CD8-positive, alpha-beta memory T cell (primary cell): ENCODE results near the gene CUX1. TPM values are rescaled to one million over a fixed set of nuclear protein-coding genes. Genes with fewer than 3 reads are reported as not detected.
"Not testable (repeated sequence)": the region's sequence is repeated elsewhere in the genome, so short reads cannot be mapped to it uniquely, and the experiment has no call there.

Experiments
- CTCF ChIA-PET: fragments of 350-600 bp; sonication (Branson Sonifier 250); formaldehyde crosslinking; loops from one replicate; lab custom pipeline; 2021; ENCODE audit warnings: antibody characterized with exemption; lab: Charles Lee
- POLR2A ChIA-PET: fragments of 350-600 bp; sonication (Branson Sonifier 250); formaldehyde crosslinking; loops from one replicate; lab custom pipeline; 2021; ENCODE audit warnings: antibody characterized with exemption; lab: Charles Lee
- DNase-seq, 5 donors: peaks; one replicate each; pipeline versions ENCODE4 v3.0.0 to v3.0.0-alpha.2; 2020 to 2022; ENCODE audit warnings: mixed read lengths in 1 of 5
- H3K27ac ChIP-seq: one replicate; pipeline ENCODE4 v1.7.0; 2013; ENCODE audit warnings: low read depth, mild to moderate bottlenecking, low read length, moderate library complexity
- H3K27me3 ChIP-seq: 2 replicates; pipeline ENCODE4 v1.7.0; 2013; ENCODE audit warnings: low read length, mild to moderate bottlenecking; ENCODE audit not compliant: insufficient read depth, poor library complexity, severe bottlenecking
- H3K36me3 ChIP-seq: 2 replicates; pipeline ENCODE4 v1.7.0; 2013; ENCODE audit warnings: mild to moderate bottlenecking, low read length, moderate library complexity; ENCODE audit not compliant: insufficient read depth
- H3K4me1 ChIP-seq: 2 replicates; pipeline ENCODE4 v1.7.0; 2013; ENCODE audit warnings: mild to moderate bottlenecking, low read length, moderate library complexity; ENCODE audit not compliant: insufficient read depth
- H3K4me3 ChIP-seq: 2 replicates; pipeline ENCODE4 v1.7.0; 2013; ENCODE audit warnings: mild to moderate bottlenecking, low read length
- H3K9me3 ChIP-seq: 2 replicates; pipeline ENCODE4 v1.7.0; 2013; ENCODE audit warnings: mild to moderate bottlenecking, low read length
- H3K27ac Mint-ChIP-seq, 8 donors: one replicate each; pipeline ENCODE4 v1.8.0; 2020 to 2021; ENCODE audit warnings: mixed read lengths in 8 of 8, mild to moderate bottlenecking in 6 of 8, inconsistent platforms in 3 of 8, moderate library complexity in 3 of 8
- H3K27me3 Mint-ChIP-seq, 2 donors: one replicate each; pipeline ENCODE4 v1.8.0; 2020 to 2021; ENCODE audit warnings: mixed read lengths in 2 of 2, mild to moderate bottlenecking in 1 of 2, moderate library complexity in 1 of 2
- H3K36me3 Mint-ChIP-seq, 3 donors: one replicate each; pipeline ENCODE4 v1.8.0; 2020 to 2021; ENCODE audit warnings: mixed read lengths in 3 of 3, inconsistent platforms in 1 of 3, mild to moderate bottlenecking in 1 of 3
- H3K4me1 Mint-ChIP-seq, 3 donors: one replicate each; pipeline ENCODE4 v1.8.0; 2020 to 2021; ENCODE audit warnings: mixed read lengths in 3 of 3, inconsistent platforms in 1 of 3, mild to moderate bottlenecking in 1 of 3
- H3K4me3 Mint-ChIP-seq, 7 donors: one replicate each; pipeline ENCODE4 v1.8.0; 2020 to 2021; ENCODE audit warnings: mixed read lengths in 7 of 7, mild to moderate bottlenecking in 6 of 7, moderate library complexity in 4 of 7, inconsistent platforms in 2 of 7
- H3K9me3 Mint-ChIP-seq, 5 donors: one replicate each; pipeline ENCODE4 v1.8.0; 2020 to 2022; ENCODE audit warnings: mixed read lengths in 5 of 5, mild to moderate bottlenecking in 3 of 5, moderate library complexity in 2 of 5, inconsistent platforms in 1 of 5
- polyA plus RNA-seq: library from polyadenylated mRNA; unstranded; fragments of 300-500 nt; fragmentation: Illumina TruSeq; gene quantifications from one replicate; pipeline ENCODE4 v1.2.3, GENCODE V29; 2021
- total RNA-seq, 2 experiments: library from RNA; stranded (reverse); gene quantifications; one replicate each; pipeline ENCODE4 v1.2.3, GENCODE V29; 2021

CUX1 gene
- total and polyA plus RNA-seq, 3 experiments from 2014 or later = 23.2 to 26.4 (median 23.6) TPM

DNA sequence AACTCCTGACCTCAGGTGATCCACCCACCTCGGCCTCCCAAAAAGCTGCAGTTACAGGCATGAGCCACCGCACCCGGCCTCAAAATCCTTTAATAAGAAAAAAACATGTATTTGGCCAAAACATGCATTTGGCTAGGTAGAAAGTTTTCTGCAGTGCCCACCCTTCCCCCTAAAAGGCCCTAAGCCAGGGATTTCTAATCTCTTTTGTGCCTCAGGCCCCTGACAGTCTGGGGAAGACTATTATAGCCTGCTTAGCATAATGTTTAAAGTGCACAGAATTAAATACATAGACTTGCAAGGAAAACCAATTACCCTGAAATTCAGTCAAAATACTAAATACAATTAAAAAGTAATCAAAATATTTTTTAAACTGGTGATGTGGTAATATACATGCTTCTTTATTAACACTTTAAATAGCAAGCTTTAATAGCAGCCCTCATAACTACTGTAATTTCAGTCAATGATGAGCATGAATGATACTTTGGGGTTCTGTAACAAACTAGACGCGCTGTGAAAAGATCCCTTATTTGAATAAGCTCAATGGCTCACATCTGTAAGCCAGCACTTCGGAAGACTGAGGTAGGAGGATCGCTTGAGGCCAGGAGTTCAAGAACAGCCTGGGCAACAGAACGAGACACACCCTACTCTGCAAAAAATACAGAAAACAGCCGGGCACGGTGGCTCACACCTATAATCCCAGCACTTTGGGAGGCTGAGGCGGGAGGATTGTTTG, 508.9 kb downstream of the CUX1 start:
- Histone ChIP-seq H3K4me1 (no peaks in the 10 kb centered on the region), H3K27ac (no peak overlapping the region), H3K36me3 (no peaks in the 10 kb centered on the region), H3K4me3 (no peak overlapping the region), H3K9me3 (no peaks in the 10 kb centered on the region), H3K27me3 (peaks cover 3% of the 10 kb centered on the region)
- ChIA-PET CTCF (no interaction called here), POLR2A (no interaction called here)
- H3K27me3 Mint-ChIP-seq = peaks cover 14 to 33% of the 10 kb centered on the region in 2 donors
- no peaks in the 10 kb centered on the region for H3K36me3 Mint-ChIP-seq
- no peaks in the 10 kb centered on the region for H3K9me3 Mint-ChIP-seq
- no peak for DNase-seq
- H3K4me1 Mint-ChIP-seq = no peaks in the 10 kb centered on the region
- peak overlapping the region in 1 of 8 donors; percentile 72 for H3K27ac Mint-ChIP-seq
- H3K4me3 Mint-ChIP-seq = no peak overlapping the region

DNA sequence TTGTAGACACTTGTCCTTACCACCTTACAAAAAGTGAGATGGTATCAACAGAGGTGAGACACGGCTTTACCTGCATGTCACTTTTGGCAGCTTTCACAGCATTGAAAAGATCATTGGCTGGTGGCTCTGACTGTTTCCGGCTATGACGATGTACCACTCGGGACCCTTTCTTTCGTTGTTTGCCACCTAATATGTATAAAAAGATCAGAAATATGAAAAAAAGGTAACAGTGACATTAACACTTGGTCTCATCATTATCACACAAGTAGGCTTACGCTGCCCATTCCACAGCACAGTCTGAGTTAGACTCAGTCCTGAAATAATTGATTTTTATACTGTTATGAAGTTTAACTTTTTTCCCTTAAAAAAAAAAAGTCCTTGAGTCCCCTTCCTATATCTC, 509.8 kb downstream of the CUX1 start:
- CTCF ChIA-PET, H3K4me1 ChIP-seq: not testable (repeated sequence)

DNA sequence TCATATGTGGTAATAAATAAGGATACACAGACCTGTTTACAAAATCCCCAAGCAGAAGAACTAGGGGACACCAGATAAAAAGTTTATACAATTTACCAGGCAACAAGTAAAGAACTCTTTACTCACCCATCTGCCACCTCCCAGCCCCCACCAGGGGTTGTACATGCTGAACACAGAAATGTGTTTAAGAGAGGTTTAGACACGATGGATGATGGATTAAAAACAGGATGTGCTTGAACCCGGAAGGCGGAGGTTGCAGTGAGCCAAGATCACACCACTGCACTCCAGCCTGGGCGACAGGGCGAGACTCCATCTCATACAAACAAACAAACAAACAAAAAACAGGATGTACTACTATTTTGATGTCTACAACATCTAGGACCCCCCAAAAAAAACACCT, 511.4 kb downstream of the CUX1 start:
- H3K4me1 Mint-ChIP-seq, POLR2A ChIA-PET, CTCF ChIA-PET: not testable (repeated sequence)

More for the DNA sequence above, 509.8 kb downstream of the CUX1 start:
- H3K27me3 ChIP-seq, POLR2A ChIA-PET, H3K4me1 Mint-ChIP-seq, H3K36me3 ChIP-seq, H3K9me3 Mint-ChIP-seq, H3K36me3 Mint-ChIP-seq, H3K9me3 ChIP-seq, H3K4me3 ChIP-seq, H3K27ac ChIP-seq, DNase-seq: not testable (repeated sequence)
- Mint-ChIP-seq H3K27ac (peak overlapping the region in 1 of 8 donors; percentile 42), H3K27me3 (peaks cover 15 to 35% of the 10 kb centered on the region in 2 donors), H3K4me3 (peak overlapping the region in 1 of 7 donors; percentile 11)

DNA sequence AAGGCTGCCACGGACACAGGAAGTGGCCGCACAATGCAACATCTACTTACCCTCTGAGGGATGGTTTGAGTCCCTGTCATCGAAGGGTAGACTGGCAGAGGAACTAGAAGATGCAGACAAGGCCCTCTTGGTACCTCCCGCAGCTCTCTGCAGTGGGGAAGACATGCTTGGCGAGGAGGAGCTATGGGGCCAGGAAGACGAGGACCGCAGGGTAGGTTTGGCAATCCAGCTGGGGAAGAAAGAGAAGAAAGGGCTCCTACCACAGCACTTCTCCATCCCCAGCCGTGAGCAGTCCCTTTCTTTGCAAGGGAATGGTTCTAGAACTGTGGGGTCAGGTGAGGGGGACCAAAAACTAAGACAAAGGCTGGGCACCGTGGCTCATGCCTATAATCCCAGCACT, 511.9 kb downstream of the CUX1 start:
- H3K4me1 ChIP-seq, POLR2A ChIA-PET, H3K4me3 ChIP-seq, H3K27ac ChIP-seq, H3K36me3 ChIP-seq, H3K27me3 ChIP-seq, H3K4me1 Mint-ChIP-seq, H3K9me3 Mint-ChIP-seq, DNase-seq, CTCF ChIA-PET, H3K9me3 ChIP-seq, H3K36me3 Mint-ChIP-seq: not testable (repeated sequence)
- peak overlapping the region in 2 of 8 donors; percentile 60 to 63 for H3K27ac Mint-ChIP-seq
- H3K4me3 Mint-ChIP-seq = peak overlapping the region in 1 of 7 donors; percentile 15
- peaks cover 11 to 32% of the 10 kb centered on the region in 2 donors for H3K27me3 Mint-ChIP-seq

More for the DNA sequence above, 511.4 kb downstream of the CUX1 start:
- not testable (repeated sequence) for H3K4me1 ChIP-seq, H3K36me3 ChIP-seq, H3K27ac ChIP-seq, H3K27me3 ChIP-seq, H3K4me3 ChIP-seq, H3K9me3 ChIP-seq, DNase-seq, H3K36me3 Mint-ChIP-seq, H3K9me3 Mint-ChIP-seq
- Mint-ChIP-seq H3K27me3 (peaks cover 15 to 32% of the 10 kb centered on the region in 2 donors), H3K27ac (peak overlapping the region in 3 of 8 donors; percentile 63 to 74 (median 68)), H3K4me3 (peak overlapping the region in 1 of 7 donors; percentile 15)

DNA sequence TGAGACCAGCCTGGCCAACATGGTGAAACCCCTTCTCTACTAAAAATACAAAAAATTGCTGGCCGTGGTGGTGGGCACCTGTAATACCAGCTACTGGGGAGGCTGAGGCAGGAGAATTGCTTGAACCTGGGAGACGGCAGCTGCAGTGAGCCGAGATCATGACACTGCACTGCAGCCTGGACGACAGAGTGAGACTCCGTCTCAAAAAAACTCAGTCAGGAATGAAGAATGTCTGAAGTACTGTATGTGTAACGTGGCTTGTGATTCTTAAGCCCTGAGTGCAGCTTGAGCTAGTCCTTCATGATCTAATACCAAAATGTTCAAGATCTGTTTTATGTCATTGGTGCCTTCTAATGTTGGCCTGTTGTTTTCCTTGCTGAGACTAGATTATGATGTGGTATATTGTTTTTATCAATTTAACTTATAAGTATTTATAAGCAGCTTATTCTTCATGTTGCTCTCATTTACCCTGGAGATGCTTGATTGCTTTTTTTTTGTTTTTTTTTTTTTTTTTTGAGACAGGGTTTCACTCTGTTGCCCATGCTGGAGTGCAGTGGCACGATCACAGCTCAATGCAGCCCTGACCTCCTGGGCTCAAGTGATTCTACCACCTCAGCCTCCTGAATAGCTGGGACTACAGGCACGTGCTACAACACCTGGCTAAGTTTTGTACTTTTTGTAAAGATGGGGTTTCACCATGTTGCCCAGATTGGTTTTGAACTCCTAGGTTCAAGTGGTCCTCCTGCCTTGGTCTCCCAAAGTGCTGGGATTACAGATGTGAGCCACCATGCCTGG, 513.4 kb downstream of the CUX1 start:
- CTCF ChIA-PET = interaction anchor here (0.6 kb wide), 1 partner anchor 941 kb away, joined by 4 read pairs; no protein-coding TSS in a partner anchor
- H3K36me3 ChIP-seq, POLR2A ChIA-PET, H3K9me3 Mint-ChIP-seq, DNase-seq, H3K27ac Mint-ChIP-seq, H3K4me3 ChIP-seq, H3K27me3 ChIP-seq, H3K4me1 Mint-ChIP-seq, H3K27ac ChIP-seq, H3K4me3 Mint-ChIP-seq, H3K4me1 ChIP-seq, H3K9me3 ChIP-seq, H3K36me3 Mint-ChIP-seq: not testable (repeated sequence)
- peaks cover 11 to 32% of the 10 kb centered on the region in 2 donors for H3K27me3 Mint-ChIP-seq

Other genes with a start within 250 kb of the CUX1 start
- not detected for gene MYL10, start 188.3 kb upstream of the CUX1 start, total RNA-seq
- gene MYL10, start 188.3 kb upstream of the CUX1 start, polyA plus RNA-seq = not detected